SK-N-SH treated with all-trans-retinoic acid at 6 μM for 48 hours (cell line): ENCODE measurements around the gene DGKZ.

Source experiments
- ATAC-seq: fragments of 200-7000 bp; cut with Tn5 transposase; 3 replicates; pipeline ENCODE4 v1.9.1; 2020; ENCODE audit warnings: mild to moderate bottlenecking, moderate library complexity
- ARNTL ChIP-seq: fragments of 450-650 bp; formaldehyde crosslinking; IDR thresholded peaks from 2 replicates; pipeline ENCODE4 v1.5.0; 2020; ENCODE audit warnings: low read depth, mild to moderate bottlenecking, moderate library complexity, borderline replicate concordance
- CREB5 ChIP-seq: fragments of 250-450 bp; sonication (Bioruptor Pico); IDR thresholded peaks from 2 replicates; pipeline ENCODE4 v1.5.1; 2020; ENCODE audit warnings: low read depth, mild to moderate bottlenecking, moderate library complexity
- ESRRG ChIP-seq: fragments of 250-450 bp; sonication (Bioruptor Pico); IDR thresholded peaks from 2 replicates; pipeline ENCODE4 v1.6.1; 2021; ENCODE audit warnings: mild to moderate bottlenecking
- PATZ1 ChIP-seq: fragments of 250-450 bp; sonication (Bioruptor Pico); IDR thresholded peaks from 2 replicates; pipeline ENCODE4 v1.8.0; 2020; ENCODE audit warnings: mild to moderate bottlenecking, moderate library complexity, borderline replicate concordance
- POU6F1 ChIP-seq: fragments of 250-450 bp; sonication (Bioruptor Pico); IDR thresholded peaks from 2 replicates; pipeline ENCODE4 v1.8.0; 2021; ENCODE audit warnings: low read depth, mild to moderate bottlenecking, moderate library complexity, borderline replicate concordance
- PPARA ChIP-seq: fragments of 250-450 bp; sonication (Bioruptor Pico); IDR thresholded peaks from 2 replicates; pipeline ENCODE4 v1.5.0; 2020; ENCODE audit warnings: mild to moderate bottlenecking, borderline replicate concordance
- TCF4 ChIP-seq: fragments of 250-450 bp; sonication (Bioruptor Pico); IDR thresholded peaks from 2 replicates; pipeline ENCODE4 v1.8.0; 2021; ENCODE audit warnings: mild to moderate bottlenecking, moderate library complexity, borderline replicate concordance
- TSHZ2 ChIP-seq: fragments of 250-450 bp; sonication (Bioruptor Pico); IDR thresholded peaks from 2 replicates; pipeline ENCODE4 v1.5.0; 2020; ENCODE audit warnings: mild to moderate bottlenecking, moderate library complexity
- ZC3H10 ChIP-seq: fragments of 250-450 bp; sonication (Bioruptor Pico); IDR thresholded peaks from 2 replicates; pipeline ENCODE4 v1.5.1; 2021; ENCODE audit warnings: mild to moderate bottlenecking, moderate library complexity
- ZFP30 ChIP-seq: fragments of 450-650 bp; formaldehyde crosslinking; IDR thresholded peaks from 2 replicates; pipeline ENCODE4 v1.5.0; 2022; ENCODE audit warnings: mild to moderate bottlenecking, moderate library complexity
- ZNF70 ChIP-seq: fragments of 450-650 bp; formaldehyde crosslinking; IDR thresholded peaks from 2 replicates; pipeline ENCODE4 v1.5.0; 2020; ENCODE audit warnings: mild to moderate bottlenecking, moderate library complexity
- ZNF8 ChIP-seq: fragments of 450-650 bp; formaldehyde crosslinking; IDR thresholded peaks from 2 replicates; pipeline ENCODE4 v1.5.0; 2020; ENCODE audit warnings: mild to moderate bottlenecking, moderate library complexity

Gene DGKZ

GRCh38 chr11:46378811-46379481 is 31.7 kb downstream of the DGKZ start:
- no peak for TF ChIP-seq PATZ1
- TF ChIP-seq ZNF8 (CRISPR knock-in tag) = no peak
- TF ChIP-seq ARNTL (CRISPR knock-in tag) = no peak
- no peak for TF ChIP-seq TSHZ2 (CRISPR knock-in tag)
- TF ChIP-seq ZNF70 (CRISPR knock-in tag) = no peak
- no peak for TF ChIP-seq PPARA (CRISPR knock-in tag)
- no peak for TF ChIP-seq ESRRG (CRISPR knock-in tag)
- TF ChIP-seq CREB5 (CRISPR knock-in tag) = no peak
- TF ChIP-seq ZFP30 = no peak
- ATAC-seq = no peak

GRCh38 chr11:46379482-46380293 is 32.4 kb downstream of the DGKZ start:
- ATAC-seq = peak; percentile 9

- ATAC-seq = peak; percentile 41
- peak; percentile 58; the same call in 1 of the 2 replicates for TF ChIP-seq TCF4 (CRISPR knock-in tag)
- no peak for TF ChIP-seq ZFP30
Observed at GRCh38 chr11:46380340-46381047, 33.2 kb downstream of the DGKZ start.

GRCh38 chr11:46381048-46381818 is 34.0 kb downstream of the DGKZ start, which contains the start of gene MDK:
TSS of gene MDK (plus strand) at chr11:46381669. CDS start at chr11:46382058, 389 bp downstream.
- TF ChIP-seq ZFP30 (no peak), ESRRG (CRISPR knock-in tag) (no peak), ZNF8 (CRISPR knock-in tag) (peak; percentile 6; the same call in 1 of the 2 replicates), PATZ1 (peak; percentile 58)
- TF ChIP-seq, all 23 proteins: peak for 2
- peak; percentile 31 for ATAC-seq

- peak; percentile 28 for ATAC-seq
- TF ChIP-seq POU6F1 (no peak), ZNF70 (CRISPR knock-in tag) (no peak), ZNF8 (CRISPR knock-in tag) (no peak), ZC3H10 (CRISPR knock-in tag) (no peak), ZFP30 (0 out of 2 replicates have a peak, but pooled peaks have one; percentile 37), TSHZ2 (CRISPR knock-in tag) (no peak)
Observed at GRCh38 chr11:46381819-46382645, 34.8 kb downstream of the DGKZ start.
